ENCODE data around the gene CREB3L2. TPM values are rescaled to one million over a fixed set of nuclear protein-coding genes. Genes with fewer than 3 reads are reported as not detected.

Gene CREB3L2
- total and polyA plus RNA-seq, 2 of the 4 experiments (the other 2 are of a cell fraction) = 42.3 to 57.9 TPM

DNA sequence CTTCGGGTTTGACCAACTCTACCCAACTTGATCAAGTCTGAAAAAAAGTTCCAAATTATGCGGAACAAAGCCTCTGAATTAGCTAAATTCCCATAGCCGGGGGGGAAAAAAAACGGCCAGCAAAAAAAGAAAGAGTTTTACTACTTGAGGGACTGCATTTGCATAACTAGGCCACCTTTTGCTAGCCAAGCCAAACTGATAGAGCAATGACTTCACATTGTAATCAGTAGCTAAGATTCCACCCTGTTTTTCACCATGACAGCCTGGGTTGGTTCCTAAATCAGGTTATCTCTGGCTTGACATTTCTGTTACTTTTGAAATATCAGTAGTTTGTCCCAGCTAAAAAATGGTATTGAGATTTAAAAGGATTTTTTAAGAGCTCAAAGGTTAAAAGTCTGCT is 31.4 kb upstream of the CREB3L2 start:
- Histone ChIP-seq H3K9ac (ENCODE audit: low read depth, low read length) (no peak overlapping the region), H3K23ac (ENCODE audit: low read depth, low read length) (no peak overlapping the region), H2AK9ac (replicated peaks; ENCODE audit: low read depth, low read length, poor library complexity) (no peak overlapping the region), H3K4me1 (ENCODE audit: control insufficient read depth, insufficient read depth, low read length) (no peaks in the 10 kb centered on the region), H3K79me1 (ENCODE audit: low read depth in 1 of 2, low read length in 2 of 2) (no peaks in the 10 kb centered on the region), H3K4me3 (ENCODE audit: insufficient read depth, low read depth, low read length) (no peak overlapping the region), H2BK15ac (ENCODE audit: low read depth, low read length) (no peak overlapping the region), H2AK5ac (ENCODE audit: low read depth, low read length) (no peak overlapping the region), H3K4me2 (ENCODE audit: low read depth, low read length) (no peak overlapping the region), H3K27me3 (ENCODE audit: control insufficient read depth, insufficient read depth, low read length) (no peaks in the 10 kb centered on the region; the same call in 1 of the 2 replicates), H3K36me3 (ENCODE audit: control insufficient read depth, insufficient read depth, low read length) (no peaks in the 10 kb centered on the region), H3K14ac (replicated peaks; ENCODE audit: low read depth, low read length) (no peak overlapping the region), H2BK20ac (ENCODE audit: low read depth, low read length) (no peak overlapping the region), H4K8ac (ENCODE audit: low read depth in 2 of 2, low read length in 2 of 2) (no peak overlapping the region), H4K20me1 (ENCODE audit: insufficient read depth, low read length) (no peaks in the 10 kb centered on the region), H3K18ac (ENCODE audit: low read depth, low read length) (no peak overlapping the region), H3K4ac (ENCODE audit: low read depth, low read length) (no peak overlapping the region), H3K9me3 (ENCODE audit: control insufficient read depth, insufficient read depth, low read length) (peaks cover 3% of the 10 kb centered on the region; the same call in 1 of the 2 replicates), H3K27ac (ENCODE audit: insufficient read depth, low read length) (no peak overlapping the region), H2BK5ac (ENCODE audit: low read depth, low read length, poor library complexity, severe bottlenecking) (no peak overlapping the region), H4K5ac (ENCODE audit: low read depth, low read length) (no peak overlapping the region), H4K91ac (ENCODE audit: insufficient read depth, low read depth, low read length) (no peak overlapping the region), H3K9me1 (ENCODE audit: insufficient read depth, low read length) (no peaks in the 10 kb centered on the region), H2BK120ac (ENCODE audit: low read depth, low read length) (no peak overlapping the region), H3K56ac (ENCODE audit: extremely low read depth, insufficient read depth, low read length) (no peak overlapping the region), H2AFZ (replicated peaks; ENCODE audit: low read length, poor library complexity) (no peak overlapping the region)
- dilution Hi-C loops (cut with HindIII; ENCODE audit: low sequenced_read_pairs, unreplicated experiment) = no loop called here
- DNase-seq = no peak
- TF ChIP-seq MAFK (IDR thresholded peaks at IDR 0.05; ENCODE audit: low read depth, low read length) (no peak), POLR2A (IDR thresholded peaks at IDR 0.05; ENCODE audit: low read depth, low read length) (no peak), CHD1 (IDR thresholded peaks at IDR 0.05; ENCODE audit: low read depth, low read length) (no peak), BHLHE40 (IDR thresholded peaks at IDR 0.05; ENCODE audit: low read depth, low read length) (no peak), RFX5 (IDR thresholded peaks at IDR 0.05; ENCODE audit: low read depth, low read length) (no peak), NFE2L2 (IDR thresholded peaks at IDR 0.05; ENCODE audit: low read depth, low read length) (no peak), USF2 (IDR thresholded peaks at IDR 0.05; ENCODE audit: low read depth, low read length) (no peak), RAD21 (IDR thresholded peaks at IDR 0.05; ENCODE audit: low read length) (no peak), ELK1 (IDR thresholded peaks at IDR 0.05; ENCODE audit: borderline replicate concordance, low read depth, low read length) (no peak), SMC3 (IDR thresholded peaks at IDR 0.05; ENCODE audit: low read depth, low read length) (no peak), CEBPB (IDR thresholded peaks at IDR 0.05; ENCODE audit: low read depth, low read length) (no peak), RCOR1 (IDR thresholded peaks at IDR 0.05; ENCODE audit: insufficient replicate concordance, low read length) (no peak), FOS (IDR thresholded peaks at IDR 0.05; ENCODE audit: low read depth, low read length) (no peak), MAZ (IDR thresholded peaks at IDR 0.05; ENCODE audit: borderline replicate concordance, low read depth, low read length) (no peak), CTCF (conservative IDR thresholded peaks at IDR 0.05; ENCODE audit: low read depth, low read length) (no peak)
- in situ Hi-C loops (cut with MboI; ENCODE audit: low sequenced_read_pairs) = no loop called here
- ChIA-PET CTCF (interaction anchor here (0.7 kb wide), 1 partner anchor 31 kb away, joined by 3 read pairs; the partner anchor contains the start of gene CREB3L2), POLR2A (ENCODE audit: unreplicated experiment) (no interaction called here)
- ATAC-seq (ENCODE audit: low read depth) = no peak
- no TSS peak for BruUV-seq (replicated peaks)
- intact Hi-C loops (cut with micrococcal nuclease) = no loop called here
- WGBS, 2 experiments (ENCODE audit: extremely low coverage in 2 of 2, insufficient read length in 1 of 2) = no CpG with 5 or more reads among the region's 4 CpGs
